C4-2B (cell line): ENCODE measurements around the gene ANKRD2.

ENCODE experiments used
- ZFX ChIP-seq: fragments of 450-650 bp; IDR thresholded peaks from 2 replicates; pipeline ENCODE4 v1.6.1; 2017
- TF ChIP-seq, protein P1 (sequence below): fragments of 450-650 bp; conservative IDR thresholded peaks from 2 replicates; pipeline ENCODE4 v1.5.1; 2017; ENCODE audit warnings: mild to moderate bottlenecking

DNA sequence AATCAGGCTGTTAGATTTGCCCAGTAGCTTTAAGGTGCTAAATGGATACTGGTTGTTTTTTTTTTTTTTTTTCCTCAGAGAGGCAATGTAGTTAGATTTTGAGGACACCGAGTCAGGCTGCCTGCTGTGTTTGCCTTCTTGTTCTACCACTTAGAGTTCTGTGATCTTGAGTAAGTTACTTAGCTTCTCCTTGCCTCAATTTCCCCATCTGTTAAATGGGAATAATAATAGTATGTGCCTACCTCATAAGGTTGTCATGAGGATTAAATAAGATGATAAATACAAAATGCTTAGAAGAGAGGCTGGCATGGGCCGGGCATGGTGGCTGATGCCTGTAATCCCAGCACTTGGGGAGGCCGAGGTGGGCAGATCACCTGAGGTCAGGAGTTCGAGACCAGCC lies 46.2 kb downstream of the ANKRD2 start:
- TF ChIP-seq, protein P1, sequence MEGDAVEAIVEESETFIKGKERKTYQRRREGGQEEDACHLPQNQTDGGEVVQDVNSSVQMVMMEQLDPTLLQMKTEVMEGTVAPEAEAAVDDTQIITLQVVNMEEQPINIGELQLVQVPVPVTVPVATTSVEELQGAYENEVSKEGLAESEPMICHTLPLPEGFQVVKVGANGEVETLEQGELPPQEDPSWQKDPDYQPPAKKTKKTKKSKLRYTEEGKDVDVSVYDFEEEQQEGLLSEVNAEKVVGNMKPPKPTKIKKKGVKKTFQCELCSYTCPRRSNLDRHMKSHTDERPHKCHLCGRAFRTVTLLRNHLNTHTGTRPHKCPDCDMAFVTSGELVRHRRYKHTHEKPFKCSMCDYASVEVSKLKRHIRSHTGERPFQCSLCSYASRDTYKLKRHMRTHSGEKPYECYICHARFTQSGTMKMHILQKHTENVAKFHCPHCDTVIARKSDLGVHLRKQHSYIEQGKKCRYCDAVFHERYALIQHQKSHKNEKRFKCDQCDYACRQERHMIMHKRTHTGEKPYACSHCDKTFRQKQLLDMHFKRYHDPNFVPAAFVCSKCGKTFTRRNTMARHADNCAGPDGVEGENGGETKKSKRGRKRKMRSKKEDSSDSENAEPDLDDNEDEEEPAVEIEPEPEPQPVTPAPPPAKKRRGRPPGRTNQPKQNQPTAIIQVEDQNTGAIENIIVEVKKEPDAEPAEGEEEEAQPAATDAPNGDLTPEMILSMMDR = no peak
- no peak for TF ChIP-seq ZFX
